GM21381 (cell line): ENCODE measurements around the gene ACOXL.
"Not testable (repeated sequence)": the region's sequence is repeated elsewhere in the genome, so short reads cannot be mapped to it uniquely, and the experiment has no call there.

ENCODE experiments used
- ATAC-seq: cut with Tn5 transposase; IDR thresholded peaks from one replicate; pipeline ENCODE4 v1.9.1; 2021; ENCODE audit warnings: mild to moderate bottlenecking, moderate library complexity; ENCODE audit not compliant: unreplicated experiment

The ACOXL gene

GRCh38 chr2:111031546-111032478 is 299.4 kb downstream of the ACOXL start:
- ATAC-seq = no peak

GRCh38 chr2:111032721-111033429 is 300.5 kb downstream of the ACOXL start:
- ATAC-seq = no peak

- no peak for ATAC-seq
Measured at GRCh38 chr2:111034146-111034545, 301.8 kb downstream of the ACOXL start.

- no peak for ATAC-seq
Measured at GRCh38 chr2:111034606-111035005, 302.2 kb downstream of the ACOXL start.

- ATAC-seq = peak; percentile 57
Measured at GRCh38 chr2:111035830-111036441, 303.6 kb downstream of the ACOXL start.

- ATAC-seq = peak; percentile 55
Measured at GRCh38 chr2:111037128-111037527, 304.8 kb downstream of the ACOXL start.

- no peak for ATAC-seq
Measured at GRCh38 chr2:111039628-111040383, 307.4 kb downstream of the ACOXL start.

- no peak for ATAC-seq
Measured at GRCh38 chr2:111041398-111042202, 309.2 kb downstream of the ACOXL start.

GRCh38 chr2:111042261-111042660 is 309.9 kb downstream of the ACOXL start:
- ATAC-seq = no peak

- no peak for ATAC-seq
Measured at GRCh38 chr2:111042772-111043771, 310.7 kb downstream of the ACOXL start.

GRCh38 chr2:111044066-111044465 is 311.7 kb downstream of the ACOXL start:
- ATAC-seq = no peak

GRCh38 chr2:111045236-111045635 is 312.9 kb downstream of the ACOXL start:
- not testable (repeated sequence) for ATAC-seq

- ATAC-seq = no peak
Measured at GRCh38 chr2:111045771-111046444, 313.5 kb downstream of the ACOXL start.

- ATAC-seq = no peak
Measured at GRCh38 chr2:111046670-111047069, 314.3 kb downstream of the ACOXL start.

- ATAC-seq = no peak
Measured at GRCh38 chr2:111048856-111049768, 316.7 kb downstream of the ACOXL start.

GRCh38 chr2:111049792-111050640 is 317.6 kb downstream of the ACOXL start:
- ATAC-seq = peak; percentile 68
